ENCODE data around the gene PPP1R14D. TPM values are rescaled to one million over a fixed set of nuclear protein-coding genes. Genes with fewer than 3 reads are reported as not detected.

The PPP1R14D gene
- total RNA-seq, 1 experiment from 2014 or later = not detected

DNA sequence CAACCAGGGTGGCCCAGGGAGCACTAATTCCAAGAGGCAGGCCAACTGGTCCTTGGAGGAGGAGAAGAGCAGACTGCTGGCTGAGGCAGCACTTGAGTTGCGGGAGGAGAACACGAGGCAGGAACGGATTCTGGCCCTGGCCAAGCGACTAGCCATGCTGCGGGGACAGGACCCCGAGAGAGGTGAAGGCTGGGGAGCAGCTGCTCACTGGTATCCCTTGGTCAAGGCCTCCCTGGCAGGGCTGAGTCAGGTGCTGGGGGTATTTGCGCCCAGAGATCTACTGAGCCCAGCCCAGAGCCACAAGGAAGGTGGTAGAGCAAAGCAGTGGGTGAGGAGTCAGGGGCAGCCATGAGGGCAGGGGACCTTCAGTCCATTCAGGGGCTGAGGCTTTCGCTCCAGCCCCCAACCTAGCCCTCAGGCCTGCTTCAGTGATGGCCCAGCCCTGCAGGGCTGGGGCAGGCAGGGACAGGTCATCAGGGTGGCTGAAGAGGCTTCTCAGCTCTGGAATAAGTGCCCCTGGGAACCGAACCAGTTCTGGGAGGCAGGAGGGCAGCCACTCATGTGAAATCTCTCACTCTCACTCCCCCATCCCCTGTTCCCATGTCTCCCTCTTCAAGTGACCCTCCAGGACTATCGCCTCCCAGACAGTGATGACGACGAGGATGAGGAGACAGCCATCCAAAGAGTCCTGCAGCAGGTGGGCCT is 15.6 kb downstream of the PPP1R14D start:
- Mint-ChIP-seq H3K4me3 (no peak overlapping the region), H3K27ac (peak overlapping the region in 1 of 3 experiments; percentile 25; a peak in 1 of 7 replicates), H3K27me3 (ENCODE audit: low read depth) (no peaks in the 10 kb centered on the region; the same call in 1 of the 2 replicates), H3K36me3 (ENCODE audit: insufficient read depth in 1 of 3, low read depth in 3 of 3) (peaks cover 0 to 18% (median 0%) of the 10 kb centered on the region in 3 experiments; a peak in 3 of 7 replicates), H3K4me1 (peaks cover 10 to 11% of the 10 kb centered on the region in 2 experiments), H3K9me3 (no peaks in the 10 kb centered on the region; a peak in 1 of 5 replicates)
- H4K91ac ChIP-seq (ENCODE audit: insufficient read length, low read depth, low read length) = no peak overlapping the region
- no peak overlapping the region for H2BK20ac ChIP-seq (ENCODE audit: low read depth, low read length, poor library complexity, severe bottlenecking)
- H3K23ac ChIP-seq (ENCODE audit: insufficient read length, low read depth, low read length) = no peak overlapping the region
- WGBS (ENCODE audit: extremely low coverage, insufficient read length, low lambda C conversion rate) = no CpG with 5 or more reads among the region's 12 CpGs
- no peak overlapping the region for H2BK5ac ChIP-seq (ENCODE audit: insufficient read length, low read length)
- DNase-seq = no peak
- no peak overlapping the region for H2AK5ac ChIP-seq (ENCODE audit: insufficient read length, low read length)
- no peak overlapping the region for H3K56ac ChIP-seq (ENCODE audit: insufficient read length, low read depth, low read length)
- H3K4ac ChIP-seq (ENCODE audit: low read depth, low read length) = no peak overlapping the region
- no peak overlapping the region for H3K14ac ChIP-seq (ENCODE audit: insufficient read depth, low read length)
- H3K18ac ChIP-seq (ENCODE audit: insufficient read length, low read depth, low read length) = no peak overlapping the region
- H3K27me3 ChIP-seq (ENCODE audit: insufficient read depth, low read length) = no peaks in the 10 kb centered on the region
- H3K4me1 ChIP-seq (ENCODE audit: insufficient read depth, low read length) = no peaks in the 10 kb centered on the region
- H4K20me1 ChIP-seq (ENCODE audit: control insufficient read depth, insufficient read depth, insufficient read length) = no peaks in the 10 kb centered on the region
- TF ChIP-seq, protein P1, sequence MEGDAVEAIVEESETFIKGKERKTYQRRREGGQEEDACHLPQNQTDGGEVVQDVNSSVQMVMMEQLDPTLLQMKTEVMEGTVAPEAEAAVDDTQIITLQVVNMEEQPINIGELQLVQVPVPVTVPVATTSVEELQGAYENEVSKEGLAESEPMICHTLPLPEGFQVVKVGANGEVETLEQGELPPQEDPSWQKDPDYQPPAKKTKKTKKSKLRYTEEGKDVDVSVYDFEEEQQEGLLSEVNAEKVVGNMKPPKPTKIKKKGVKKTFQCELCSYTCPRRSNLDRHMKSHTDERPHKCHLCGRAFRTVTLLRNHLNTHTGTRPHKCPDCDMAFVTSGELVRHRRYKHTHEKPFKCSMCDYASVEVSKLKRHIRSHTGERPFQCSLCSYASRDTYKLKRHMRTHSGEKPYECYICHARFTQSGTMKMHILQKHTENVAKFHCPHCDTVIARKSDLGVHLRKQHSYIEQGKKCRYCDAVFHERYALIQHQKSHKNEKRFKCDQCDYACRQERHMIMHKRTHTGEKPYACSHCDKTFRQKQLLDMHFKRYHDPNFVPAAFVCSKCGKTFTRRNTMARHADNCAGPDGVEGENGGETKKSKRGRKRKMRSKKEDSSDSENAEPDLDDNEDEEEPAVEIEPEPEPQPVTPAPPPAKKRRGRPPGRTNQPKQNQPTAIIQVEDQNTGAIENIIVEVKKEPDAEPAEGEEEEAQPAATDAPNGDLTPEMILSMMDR (conservative IDR thresholded peaks at IDR 0.05) = no peak
- H3K79me2 ChIP-seq (ENCODE audit: insufficient read depth, low read length) = no peaks in the 10 kb centered on the region
- H2BK120ac ChIP-seq (ENCODE audit: low read depth, low read length, poor library complexity, severe bottlenecking) = no peak overlapping the region
- H2BK15ac ChIP-seq (ENCODE audit: low read depth, low read length) = no peak overlapping the region
- no peak overlapping the region for H2AFZ ChIP-seq (ENCODE audit: low read length)
- H3K9ac ChIP-seq (ENCODE audit: extremely low read depth, insufficient read length, low read length) = no peak overlapping the region
- no peak overlapping the region for H3T11ph ChIP-seq (ENCODE audit: low read length)
- no peak overlapping the region for H4K5ac ChIP-seq (ENCODE audit: insufficient read length, low read depth, low read length)
- H3K9me3 ChIP-seq (ENCODE audit: control insufficient read depth, low read depth, low read length) = no peaks in the 10 kb centered on the region
- no peak overlapping the region for H4K8ac ChIP-seq (replicated peaks; ENCODE audit: insufficient read length, low read depth, low read length)
- H3K23me2 ChIP-seq (ENCODE audit: insufficient read length, low read depth, low read length, poor library complexity, severe bottlenecking) = no peaks in the 10 kb centered on the region
- no peak overlapping the region for H3K27ac ChIP-seq (ENCODE audit: insufficient read length, low read depth, low read length)
- no peaks in the 10 kb centered on the region for H3K79me1 ChIP-seq (ENCODE audit: insufficient read depth, low read depth, low read length, poor library complexity, severe bottlenecking)
- H3K4me2 ChIP-seq (ENCODE audit: insufficient read depth, insufficient read length, low read length) = no peak overlapping the region
- no peak overlapping the region for H2BK12ac ChIP-seq (ENCODE audit: insufficient read length, low read depth, low read length)

Data from H9 (cell line).